D341Med (cell line): ENCODE results near the gene PTH2.
"Not testable (repeated sequence)": the region's sequence is repeated elsewhere in the genome, so short reads cannot be mapped to it uniquely, and the experiment has no call there.

Experiments
- DNase-seq: peaks from one replicate; pipeline ENCODE4 v3.0.0; 2012; ENCODE audit warnings: low spot score

PTH2 gene

DNA sequence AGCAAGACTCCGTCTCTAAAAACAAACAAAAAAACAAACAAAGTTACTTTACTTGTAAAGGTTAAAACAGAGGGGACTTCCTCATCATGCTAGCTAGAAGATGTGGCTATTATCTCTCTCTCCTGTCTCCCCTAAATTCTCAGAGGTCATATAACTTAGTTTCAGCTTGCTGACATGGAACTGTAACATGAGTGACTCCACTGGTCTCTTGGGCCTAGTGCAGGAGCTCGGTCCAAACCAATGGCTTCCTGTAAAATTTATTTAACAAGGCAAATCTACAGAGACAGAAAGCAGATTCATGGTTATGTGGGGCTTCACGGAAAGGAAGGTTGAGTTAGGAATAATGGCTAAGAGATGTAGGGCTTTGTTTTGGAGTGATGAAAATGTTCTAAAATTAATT, 44.7 kb downstream of the PTH2 start:
- no peak for DNase-seq

GRCh38 chr19:49374665-49375434, 48.4 kb downstream of the PTH2 start:
- DNase-seq: no peak

DNA sequence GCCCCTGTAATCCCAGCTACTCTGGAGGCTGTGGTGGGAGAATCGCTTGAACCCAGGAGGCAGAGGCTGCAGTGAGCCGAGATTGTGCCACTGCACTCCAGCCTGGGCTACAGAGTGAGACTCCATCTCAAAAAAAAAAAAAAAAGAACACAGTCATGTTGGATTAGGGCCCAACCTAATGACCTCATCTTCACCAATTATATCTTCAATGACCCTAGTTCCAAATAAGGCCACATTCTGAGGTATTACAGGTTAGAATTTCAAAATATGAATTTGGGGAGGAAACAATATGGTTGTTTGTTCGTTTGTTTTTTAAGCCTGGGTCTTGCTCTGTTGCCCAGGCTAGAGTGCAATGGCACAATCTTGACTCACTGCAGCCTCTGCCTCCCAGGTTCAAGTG, 50.1 kb downstream of the PTH2 start:
- DNase-seq: not testable (repeated sequence)
